Measurements from ENCODE around the gene LHX4. TPM values are rescaled to one million over a fixed set of nuclear protein-coding genes. Genes with fewer than 3 reads are reported as not detected.

LHX4 gene
- total and polyA plus RNA-seq, 10 donors = 0.02 to 2.0 (median 0.03) TPM; not detected in 5

DNA sequence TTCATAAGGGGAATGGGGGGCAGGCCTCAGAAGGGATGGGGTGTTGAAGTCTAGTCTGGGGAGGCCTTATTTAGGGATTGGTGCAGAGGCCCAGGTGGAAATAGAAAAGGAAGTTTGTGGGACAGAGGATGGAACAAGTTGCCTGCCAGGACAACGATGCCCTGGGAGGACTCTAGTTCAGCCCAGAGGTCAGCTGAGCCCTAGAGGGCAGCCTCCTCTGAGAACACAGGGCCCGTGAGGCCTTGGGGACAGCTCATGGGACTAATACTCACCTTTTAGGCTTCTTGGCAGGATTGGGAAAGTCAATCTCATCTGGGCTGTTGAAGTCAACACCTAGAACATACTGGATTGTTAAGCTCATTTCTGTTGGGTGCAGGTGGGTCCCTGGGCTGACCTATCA is 43.0 kb downstream of the LHX4 start:
- Histone ChIP-seq H3K4me1 (peaks cover 0 to 4% (median 2%) of the 10 kb centered on the region in 6 donors), H3K27ac (no peak overlapping the region), H3K4me3 (no peak overlapping the region), H3K27me3 (replicated peaks in 1 of 7) (no peaks in the 10 kb centered on the region), H3K36me3 (peaks cover 0 to 48% (median 3%) of the 10 kb centered on the region in 6 donors), H3K9me3 (no peaks in the 10 kb centered on the region)
- intact Hi-C loops (cut with DNase I; ENCODE audit: low total_unique reads) = no loop called here
- WGBS, 5 donors = 88 to 100% (median 93%) methylated on average over 2 of the region's 2 CpGs
- TF ChIP-seq POLR2AphosphoS5 (IDR thresholded peaks at IDR 0.05) (no peak), POLR2A (IDR thresholded peaks at IDR 0.05) (no peak)
- DNase-seq = no peak

- Histone ChIP-seq H3K9me3 (no peaks in the 10 kb centered on the region), H3K36me3 (peaks cover 0 to 51% (median 3%) of the 10 kb centered on the region in 6 donors), H3K27ac (no peak overlapping the region), H3K4me3 (no peak overlapping the region), H3K27me3 (replicated peaks in 1 of 7) (no peaks in the 10 kb centered on the region), H3K4me1 (peaks cover 0 to 15% (median 7%) of the 10 kb centered on the region in 6 donors)
- no peak for DNase-seq
- 96 to 99% (median 99%) methylated on average over 8 to 11 of the region's 11 CpGs for WGBS, 5 donors
- no peak for TF ChIP-seq POLR2A (IDR thresholded peaks at IDR 0.05)
- TF ChIP-seq POLR2AphosphoS5 (IDR thresholded peaks at IDR 0.05) = no peak
- intact Hi-C loops (cut with DNase I; ENCODE audit: low total_unique reads) = no loop called here
Measured at GRCh38 chr1:180274221-180274620, 44.2 kb downstream of the LHX4 start.

DNA sequence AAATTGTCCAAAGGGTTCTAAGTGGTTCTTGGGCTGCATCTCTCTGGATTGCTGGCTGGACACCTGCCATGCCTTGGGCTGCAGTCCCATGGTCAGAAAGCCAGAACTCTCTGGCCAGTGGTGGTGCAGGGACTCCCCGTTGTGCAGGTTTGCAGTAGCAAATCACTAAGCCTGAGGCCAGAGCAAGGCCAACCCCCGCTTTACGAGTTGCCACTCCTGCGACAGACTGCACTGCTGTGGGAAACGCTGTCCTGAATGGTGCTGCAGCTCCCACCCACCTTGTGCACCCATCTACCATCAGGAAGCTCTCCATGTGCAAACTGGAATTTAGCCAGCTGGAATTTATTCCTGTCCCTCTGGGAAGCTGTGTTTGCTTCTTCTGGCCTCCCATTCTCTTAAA is 45.7 kb downstream of the LHX4 start:
- H3K4me1 ChIP-seq = peaks cover 0 to 27% (median 9%) of the 10 kb centered on the region in 6 donors
- intact Hi-C loops (cut with DNase I; ENCODE audit: low total_unique reads) = no loop called here
- WGBS, 5 donors = 96 to 100% (median 98%) methylated on average over 1 to 5 of the region's 5 CpGs
- H3K27ac ChIP-seq = no peak overlapping the region
- peaks cover 0 to 65% (median 3%) of the 10 kb centered on the region in 6 donors for H3K36me3 ChIP-seq
- TF ChIP-seq POLR2A (IDR thresholded peaks at IDR 0.05) = no peak
- TF ChIP-seq, protein P1, sequence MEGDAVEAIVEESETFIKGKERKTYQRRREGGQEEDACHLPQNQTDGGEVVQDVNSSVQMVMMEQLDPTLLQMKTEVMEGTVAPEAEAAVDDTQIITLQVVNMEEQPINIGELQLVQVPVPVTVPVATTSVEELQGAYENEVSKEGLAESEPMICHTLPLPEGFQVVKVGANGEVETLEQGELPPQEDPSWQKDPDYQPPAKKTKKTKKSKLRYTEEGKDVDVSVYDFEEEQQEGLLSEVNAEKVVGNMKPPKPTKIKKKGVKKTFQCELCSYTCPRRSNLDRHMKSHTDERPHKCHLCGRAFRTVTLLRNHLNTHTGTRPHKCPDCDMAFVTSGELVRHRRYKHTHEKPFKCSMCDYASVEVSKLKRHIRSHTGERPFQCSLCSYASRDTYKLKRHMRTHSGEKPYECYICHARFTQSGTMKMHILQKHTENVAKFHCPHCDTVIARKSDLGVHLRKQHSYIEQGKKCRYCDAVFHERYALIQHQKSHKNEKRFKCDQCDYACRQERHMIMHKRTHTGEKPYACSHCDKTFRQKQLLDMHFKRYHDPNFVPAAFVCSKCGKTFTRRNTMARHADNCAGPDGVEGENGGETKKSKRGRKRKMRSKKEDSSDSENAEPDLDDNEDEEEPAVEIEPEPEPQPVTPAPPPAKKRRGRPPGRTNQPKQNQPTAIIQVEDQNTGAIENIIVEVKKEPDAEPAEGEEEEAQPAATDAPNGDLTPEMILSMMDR (IDR thresholded peaks at IDR 0.05 in 8 of 11, conservative IDR thresholded peaks at IDR 0.05 in 3 of 11) = no peak
- no peak for TF ChIP-seq POLR2AphosphoS5 (IDR thresholded peaks at IDR 0.05)
- no peaks in the 10 kb centered on the region for H3K9me3 ChIP-seq
- H3K27me3 ChIP-seq (replicated peaks in 1 of 7) = no peaks in the 10 kb centered on the region
- no peak for DNase-seq
- H3K4me3 ChIP-seq = no peak overlapping the region

- Histone ChIP-seq H3K27me3 (replicated peaks in 1 of 7) (no peaks in the 10 kb centered on the region), H3K27ac (peak overlapping the region in 3 of 8 donors; percentile 84 to 89 (median 85)), H3K4me3 (no peak overlapping the region), H3K9me3 (no peaks in the 10 kb centered on the region), H3K36me3 (peaks cover 0 to 68% (median 3%) of the 10 kb centered on the region in 6 donors), H3K4me1 (peaks cover 0 to 27% (median 9%) of the 10 kb centered on the region in 6 donors)
- TF ChIP-seq, protein P1 (IDR thresholded peaks at IDR 0.05 in 8 of 11, conservative IDR thresholded peaks at IDR 0.05 in 3 of 11) = no peak
- TF ChIP-seq POLR2AphosphoS5 (IDR thresholded peaks at IDR 0.05) (no peak), POLR2A (IDR thresholded peaks at IDR 0.05) (no peak)
- DNase-seq = no peak
- 83 to 94% (median 91%) methylated on average over 5 of the region's 5 CpGs for WGBS, 5 donors
- intact Hi-C loops (cut with DNase I; ENCODE audit: low total_unique reads) = no loop called here
Measured at GRCh38 chr1:180277476-180278193, 47.6 kb downstream of the LHX4 start.

DNA sequence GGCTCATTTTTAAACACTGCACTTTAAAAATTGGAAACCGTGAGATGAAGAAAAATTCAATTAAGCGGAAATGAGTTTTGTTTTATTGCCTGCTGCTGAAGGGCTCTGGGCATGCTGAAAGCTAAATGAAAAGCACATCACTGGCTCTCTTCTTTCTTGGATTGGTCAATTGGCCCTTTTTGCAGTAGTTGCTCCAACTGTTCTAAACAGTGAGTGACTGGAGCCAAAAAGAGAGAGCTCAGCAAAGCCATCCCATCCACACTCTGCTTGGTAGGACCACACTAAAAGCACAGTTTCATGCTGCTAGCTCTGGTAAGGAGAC is 48.1 kb downstream of the LHX4 start:
- Histone ChIP-seq H3K36me3 (peaks cover 0 to 65% (median 3%) of the 10 kb centered on the region in 6 donors), H3K4me1 (peaks cover 0 to 27% (median 9%) of the 10 kb centered on the region in 6 donors), H3K9me3 (no peaks in the 10 kb centered on the region), H3K4me3 (no peak overlapping the region), H3K27me3 (replicated peaks in 1 of 7) (no peaks in the 10 kb centered on the region), H3K27ac (peak overlapping the region in 6 of 8 donors; percentile 55 to 89 (median 84))
- no peak for TF ChIP-seq POLR2A (IDR thresholded peaks at IDR 0.05)
- no peak for TF ChIP-seq POLR2AphosphoS5 (IDR thresholded peaks at IDR 0.05)
- TF ChIP-seq, protein P1 (IDR thresholded peaks at IDR 0.05 in 8 of 11, conservative IDR thresholded peaks at IDR 0.05 in 3 of 11) = no peak
- DNase-seq = no peak
- WGBS, 5 donors = 87 to 99% (median 91%) methylated on average over 2 of the region's 2 CpGs
- intact Hi-C loops (cut with DNase I; ENCODE audit: low total_unique reads) = no loop called here
